Activated gamma-delta T cell treated with Interleukin-2 at 50 U/mL for 16 hours (primary cell): Measurements from ENCODE around the gene CPNE4.

Experiments
- DNase-seq: peaks from one replicate; pipeline ENCODE4 v3.0.0-alpha.2; 2020

CPNE4 gene

GRCh38 chr3:131728898-131729642 is 305.7 kb downstream of the CPNE4 start:
- no peak for DNase-seq

- no peak for DNase-seq
These were observed 309.4 kb downstream of the CPNE4 start for GRCh38 chr3:131725414-131725813.

GRCh38 chr3:131723343-131723742 is 311.5 kb downstream of the CPNE4 start:
- no peak for DNase-seq

- DNase-seq, result no peak
These were observed 317.3 kb downstream of the CPNE4 start for GRCh38 chr3:131717493-131717892.

GRCh38 chr3:131716943-131717342 is 317.9 kb downstream of the CPNE4 start:
- DNase-seq, result no peak

- DNase-seq, result no peak
These were observed 318.8 kb downstream of the CPNE4 start for GRCh38 chr3:131716007-131716406.

GRCh38 chr3:131714585-131715220 is 320.1 kb downstream of the CPNE4 start:
- DNase-seq, result no peak

GRCh38 chr3:131713416-131714123 is 321.2 kb downstream of the CPNE4 start:
- no peak for DNase-seq

- no peak for DNase-seq
These were observed 322.2 kb downstream of the CPNE4 start for GRCh38 chr3:131712662-131713061.

GRCh38 chr3:131711114-131711768 is 323.6 kb downstream of the CPNE4 start:
- DNase-seq, result no peak

- no peak for DNase-seq
These were observed 326.6 kb downstream of the CPNE4 start for GRCh38 chr3:131708241-131708640.

- DNase-seq, result no peak
These were observed 329.2 kb downstream of the CPNE4 start for GRCh38 chr3:131705558-131706051.

- no peak for DNase-seq
These were observed 329.7 kb downstream of the CPNE4 start for GRCh38 chr3:131705099-131705498.

- DNase-seq, result no peak
These were observed 330.7 kb downstream of the CPNE4 start for GRCh38 chr3:131704098-131704497.

GRCh38 chr3:131702146-131702545 is 332.7 kb downstream of the CPNE4 start:
- DNase-seq, result no peak

GRCh38 chr3:131701153-131701770 is 333.6 kb downstream of the CPNE4 start:
- DNase-seq, result no peak

GRCh38 chr3:131699001-131699400 is 335.8 kb downstream of the CPNE4 start:
- DNase-seq, result no peak

GRCh38 chr3:131694376-131694775 is 340.4 kb downstream of the CPNE4 start:
- DNase-seq, result no peak

- DNase-seq, result no peak
These were observed 342.5 kb downstream of the CPNE4 start for GRCh38 chr3:131692356-131692755.

GRCh38 chr3:131690800-131691199 is 344.0 kb downstream of the CPNE4 start:
- DNase-seq, result no peak

- no peak for DNase-seq
These were observed 346.4 kb downstream of the CPNE4 start for GRCh38 chr3:131688370-131688769.

- DNase-seq, result no peak
These were observed 365.2 kb downstream of the CPNE4 start for GRCh38 chr3:131669600-131669999.

- DNase-seq, result no peak
These were observed 376.0 kb downstream of the CPNE4 start for GRCh38 chr3:131658771-131659170.
